ENCODE results near the gene CA10.

Gene CA10

GRCh38 chr17:51745993-51746392 is 412.5 kb downstream of the CA10 start:
- no peak overlapping the region for H3K4me3 ChIP-seq (ENCODE audit: low read depth, low read length)
- no peak for DNase-seq (ENCODE audit: low read depth, low spot score)
- in situ Hi-C loops (cut with HindIII; ENCODE audit: low sequenced_read_pairs), result no loop called here
- no peak for TF ChIP-seq CTCF (IDR thresholded peaks at IDR 0.05; ENCODE audit: low read depth, low read length)

GRCh38 chr17:51743477-51743876 is 415.0 kb downstream of the CA10 start:
- DNase-seq (ENCODE audit: low read depth, low spot score), result no peak
- in situ Hi-C loops (cut with HindIII; ENCODE audit: low sequenced_read_pairs), result no loop called here
- no peak for TF ChIP-seq CTCF (IDR thresholded peaks at IDR 0.05; ENCODE audit: low read depth, low read length)
- no peak overlapping the region for H3K4me3 ChIP-seq (ENCODE audit: low read depth, low read length)

DNA sequence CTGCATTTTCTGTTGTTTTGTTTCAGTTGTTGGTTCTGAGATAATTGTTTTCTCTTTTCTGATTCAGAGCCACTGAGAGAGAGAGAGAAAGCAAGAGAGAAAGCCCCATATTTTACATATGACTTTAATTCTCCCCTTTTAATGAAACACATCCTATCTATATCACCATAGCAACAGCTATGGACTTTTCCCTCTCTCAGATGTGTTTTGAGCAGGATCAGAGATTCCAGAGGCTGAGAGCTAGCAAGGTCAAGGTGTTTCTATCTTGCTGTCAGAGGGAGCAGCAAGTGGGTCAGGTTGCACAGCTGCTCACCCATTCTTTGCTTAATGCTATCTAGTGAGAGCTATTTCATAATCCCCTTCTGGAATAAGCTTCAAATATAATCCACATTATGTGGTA is 415.9 kb downstream of the CA10 start:
- no peak for TF ChIP-seq CTCF (IDR thresholded peaks at IDR 0.05; ENCODE audit: low read depth, low read length)
- in situ Hi-C loops (cut with HindIII; ENCODE audit: low sequenced_read_pairs), result no loop called here
- DNase-seq (ENCODE audit: low read depth, low spot score), result no peak
- no peak overlapping the region for H3K4me3 ChIP-seq (ENCODE audit: low read depth, low read length)

GRCh38 chr17:51741458-51741857 is 417.1 kb downstream of the CA10 start:
- no peak overlapping the region for H3K4me3 ChIP-seq (ENCODE audit: low read depth, low read length)
- in situ Hi-C loops (cut with HindIII; ENCODE audit: low sequenced_read_pairs), result no loop called here
- DNase-seq (ENCODE audit: low read depth, low spot score), result no peak
- no peak for TF ChIP-seq CTCF (IDR thresholded peaks at IDR 0.05; ENCODE audit: low read depth, low read length)

- no peak overlapping the region for H3K4me3 ChIP-seq (ENCODE audit: low read depth, low read length)
- no peak for DNase-seq (ENCODE audit: low read depth, low spot score)
- in situ Hi-C loops (cut with HindIII; ENCODE audit: low sequenced_read_pairs), result no loop called here
- TF ChIP-seq CTCF (IDR thresholded peaks at IDR 0.05; ENCODE audit: low read depth, low read length), result no peak
Measured at GRCh38 chr17:51740531-51740930, 418.0 kb downstream of the CA10 start.

- in situ Hi-C loops (cut with HindIII; ENCODE audit: low sequenced_read_pairs), result no loop called here
- TF ChIP-seq CTCF (IDR thresholded peaks at IDR 0.05; ENCODE audit: low read depth, low read length), result no peak
- no peak for DNase-seq (ENCODE audit: low read depth, low spot score)
- no peak overlapping the region for H3K4me3 ChIP-seq (ENCODE audit: low read depth, low read length)
Measured at GRCh38 chr17:51739245-51739886, 419.1 kb downstream of the CA10 start.

DNA sequence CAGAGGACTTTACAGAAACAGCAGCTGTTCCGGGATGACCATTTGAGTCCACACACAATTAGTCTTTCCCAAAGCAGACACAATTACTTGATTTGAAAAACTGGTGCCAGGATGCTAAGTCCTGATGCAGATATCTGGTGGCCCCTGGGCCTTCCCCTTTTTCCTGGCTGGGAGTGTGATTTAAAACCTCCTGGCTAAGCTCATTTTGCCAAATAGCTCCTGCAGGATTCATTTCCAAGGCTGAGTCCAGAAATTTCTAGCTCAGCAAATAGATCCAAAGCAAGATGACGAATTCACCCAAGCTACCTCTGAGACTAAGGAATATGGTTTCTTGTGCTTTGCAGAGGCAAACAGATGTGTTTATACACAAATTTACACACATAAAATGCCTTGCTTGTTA is 422.2 kb downstream of the CA10 start:
- no peak overlapping the region for H3K4me3 ChIP-seq (ENCODE audit: low read depth, low read length)
- no peak for TF ChIP-seq CTCF (IDR thresholded peaks at IDR 0.05; ENCODE audit: low read depth, low read length)
- in situ Hi-C loops (cut with HindIII; ENCODE audit: low sequenced_read_pairs), result no loop called here
- DNase-seq (ENCODE audit: low read depth, low spot score), result no peak
